ENCODE measurements around the gene RABGEF1. TPM values are rescaled to one million over a fixed set of nuclear protein-coding genes. Genes with fewer than 3 reads are reported as not detected.
"Not testable (repeated sequence)": the region's sequence is repeated elsewhere in the genome, so short reads cannot be mapped to it uniquely, and the experiment has no call there.

Gene RABGEF1
- total and polyA plus RNA-seq, 5 donors from 2014 or later = 16.6 to 30.4 (median 19.1) TPM

- Histone ChIP-seq H3K4me3 (ENCODE audit: low read depth, low read length) (no peak overlapping the region), H3K4me1 (ENCODE audit: control insufficient read depth, insufficient read depth, low read length, poor library complexity, severe bottlenecking) (no peaks in the 10 kb centered on the region), H3K27ac (ENCODE audit: insufficient read depth, low read length, poor library complexity, severe bottlenecking) (no peak overlapping the region), H3K27me3 (ENCODE audit: control insufficient read depth, insufficient read depth, low read length) (no peaks in the 10 kb centered on the region), H3K36me3 (ENCODE audit: control insufficient read depth, insufficient read depth, low read length) (no peaks in the 10 kb centered on the region), H3K9me3 (ENCODE audit: control insufficient read depth in 2 of 2, low read length in 2 of 2) (no peaks in the 10 kb centered on the region)
- ATAC-seq (ENCODE audit: low read depth in 2 of 2) = no peak
- Mint-ChIP-seq H3K27me3 (no peaks in the 10 kb centered on the region), H3K9me3 (no peaks in the 10 kb centered on the region), H3K4me1 (peaks cover 0 to 7% (median 2%) of the 10 kb centered on the region in 4 donors), H3K4me3 (no peak overlapping the region), H3K27ac (no peak overlapping the region), H3K36me3 (peaks cover 5% of the 10 kb centered on the region)
- no peak for DNase-seq
Measured at GRCh38 chr7:66698652-66699205, 41.8 kb upstream of the RABGEF1 start.

GRCh38 chr7:66699998-66700397, 40.5 kb upstream of the RABGEF1 start:
- Mint-ChIP-seq H3K27ac (no peak overlapping the region), H3K9me3 (no peaks in the 10 kb centered on the region), H3K4me3 (no peak overlapping the region), H3K36me3 (no peaks in the 10 kb centered on the region), H3K27me3 (no peaks in the 10 kb centered on the region), H3K4me1 (peaks cover 0 to 4% (median 2%) of the 10 kb centered on the region in 4 donors)
- Histone ChIP-seq H3K27me3 (ENCODE audit: control insufficient read depth, insufficient read depth, low read length) (no peaks in the 10 kb centered on the region), H3K4me1 (ENCODE audit: control insufficient read depth, insufficient read depth, low read length, poor library complexity, severe bottlenecking) (no peaks in the 10 kb centered on the region), H3K9me3 (ENCODE audit: control insufficient read depth in 2 of 2, low read length in 2 of 2) (no peaks in the 10 kb centered on the region), H3K36me3 (ENCODE audit: control insufficient read depth, insufficient read depth, low read length) (no peaks in the 10 kb centered on the region), H3K4me3 (ENCODE audit: low read depth, low read length) (no peak overlapping the region), H3K27ac (ENCODE audit: insufficient read depth, low read length, poor library complexity, severe bottlenecking) (no peak overlapping the region)
- ATAC-seq (ENCODE audit: low read depth in 2 of 2) = no peak
- no peak for DNase-seq

GRCh38 chr7:66700633-66701131, 39.9 kb upstream of the RABGEF1 start:
- no peak for ATAC-seq (ENCODE audit: low read depth in 2 of 2)
- H3K27me3 ChIP-seq (ENCODE audit: control insufficient read depth, insufficient read depth, low read length) = no peaks in the 10 kb centered on the region
- H3K4me3 ChIP-seq (ENCODE audit: low read depth, low read length) = no peak overlapping the region
- Mint-ChIP-seq H3K4me3 (no peak overlapping the region), H3K36me3 (no peaks in the 10 kb centered on the region), H3K4me1 (peaks cover 0 to 4% (median under 1%) of the 10 kb centered on the region in 4 donors), H3K27ac (no peak overlapping the region), H3K27me3 (no peaks in the 10 kb centered on the region), H3K9me3 (no peaks in the 10 kb centered on the region)
- H3K27ac ChIP-seq (ENCODE audit: insufficient read depth, low read length, poor library complexity, severe bottlenecking) = no peak overlapping the region
- DNase-seq = no peak
- no peaks in the 10 kb centered on the region for H3K4me1 ChIP-seq (ENCODE audit: control insufficient read depth, insufficient read depth, low read length, poor library complexity, severe bottlenecking)
- no peaks in the 10 kb centered on the region for H3K9me3 ChIP-seq (ENCODE audit: control insufficient read depth in 2 of 2, low read length in 2 of 2)
- H3K36me3 ChIP-seq (ENCODE audit: control insufficient read depth, insufficient read depth, low read length) = no peaks in the 10 kb centered on the region

DNA sequence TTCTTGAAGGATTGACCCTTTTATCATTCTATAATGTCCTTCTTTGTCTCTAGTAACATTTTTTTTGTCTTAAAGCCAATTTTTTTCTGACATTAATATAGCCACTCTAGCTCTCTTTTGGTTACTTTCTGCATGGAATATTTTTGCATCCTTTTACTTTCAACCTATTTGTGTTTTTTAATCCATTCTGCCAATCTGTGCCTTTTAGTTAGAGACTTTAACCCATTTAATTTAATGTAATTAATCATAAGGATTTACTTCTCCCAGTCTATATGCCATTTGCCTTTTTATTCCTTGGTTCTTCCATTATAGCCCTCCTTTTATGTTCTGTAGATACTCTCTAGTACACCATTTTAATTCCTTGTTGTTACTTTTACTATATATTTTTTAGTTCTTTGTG, 32.7 kb upstream of the RABGEF1 start:
- Mint-ChIP-seq H3K27ac (no peak overlapping the region), H3K4me1 (peaks cover 0 to 4% (median under 1%) of the 10 kb centered on the region in 4 donors), H3K9me3 (peaks cover 0 to 2% (median 0%) of the 10 kb centered on the region in 7 donors), H3K36me3 (peaks cover 16% of the 10 kb centered on the region), H3K27me3 (no peaks in the 10 kb centered on the region), H3K4me3 (no peak overlapping the region)
- Histone ChIP-seq H3K9me3 (ENCODE audit: control insufficient read depth in 2 of 2, low read length in 2 of 2) (no peaks in the 10 kb centered on the region), H3K36me3 (ENCODE audit: control insufficient read depth, insufficient read depth, low read length) (no peaks in the 10 kb centered on the region), H3K4me1 (ENCODE audit: control insufficient read depth, insufficient read depth, low read length, poor library complexity, severe bottlenecking) (no peaks in the 10 kb centered on the region), H3K27ac (ENCODE audit: insufficient read depth, low read length, poor library complexity, severe bottlenecking) (no peak overlapping the region), H3K4me3 (ENCODE audit: low read depth, low read length) (no peak overlapping the region), H3K27me3 (ENCODE audit: control insufficient read depth, insufficient read depth, low read length) (no peaks in the 10 kb centered on the region)
- ATAC-seq (ENCODE audit: low read depth in 2 of 2) = no peak
- no peak for DNase-seq

- not testable (repeated sequence) for H3K4me1 Mint-ChIP-seq; H3K27ac ChIP-seq (ENCODE audit: insufficient read depth, low read length, poor library complexity, severe bottlenecking); ATAC-seq (ENCODE audit: low read depth in 2 of 2); H3K36me3 ChIP-seq (ENCODE audit: control insufficient read depth, insufficient read depth, low read length); H3K4me1 ChIP-seq (ENCODE audit: control insufficient read depth, insufficient read depth, low read length, poor library complexity, severe bottlenecking); H3K4me3 ChIP-seq (ENCODE audit: low read depth, low read length); H3K9me3 ChIP-seq (ENCODE audit: control insufficient read depth in 2 of 2, low read length in 2 of 2); H3K4me3 Mint-ChIP-seq; H3K27me3 ChIP-seq (ENCODE audit: control insufficient read depth, insufficient read depth, low read length); H3K27ac Mint-ChIP-seq; DNase-seq; H3K27me3 Mint-ChIP-seq
- H3K9me3 Mint-ChIP-seq = peaks cover 0 to 12% (median 4%) of the 10 kb centered on the region in 7 donors
- H3K36me3 Mint-ChIP-seq = peaks cover 34% of the 10 kb centered on the region
Measured at GRCh38 chr7:66710752-66711151, 29.8 kb upstream of the RABGEF1 start.

- Mint-ChIP-seq H3K27ac (no peak overlapping the region), H3K4me1 (no peaks in the 10 kb centered on the region), H3K4me3 (no peak overlapping the region), H3K36me3 (peaks cover 27% of the 10 kb centered on the region), H3K9me3 (peaks cover 0 to 12% (median 2%) of the 10 kb centered on the region in 7 donors), H3K27me3 (no peaks in the 10 kb centered on the region)
- Histone ChIP-seq H3K4me3 (ENCODE audit: low read depth, low read length) (no peak overlapping the region), H3K36me3 (ENCODE audit: control insufficient read depth, insufficient read depth, low read length) (peaks cover 7% of the 10 kb centered on the region), H3K9me3 (ENCODE audit: control insufficient read depth in 2 of 2, low read length in 2 of 2) (peaks cover 7 to 8% of the 10 kb centered on the region in 2 experiments), H3K4me1 (ENCODE audit: control insufficient read depth, insufficient read depth, low read length, poor library complexity, severe bottlenecking) (no peaks in the 10 kb centered on the region), H3K27me3 (ENCODE audit: control insufficient read depth, insufficient read depth, low read length) (no peaks in the 10 kb centered on the region), H3K27ac (ENCODE audit: insufficient read depth, low read length, poor library complexity, severe bottlenecking) (no peak overlapping the region)
- no peak for ATAC-seq (ENCODE audit: low read depth in 2 of 2)
- no peak for DNase-seq
Measured at GRCh38 chr7:66713687-66714086, 26.8 kb upstream of the RABGEF1 start.

DNA sequence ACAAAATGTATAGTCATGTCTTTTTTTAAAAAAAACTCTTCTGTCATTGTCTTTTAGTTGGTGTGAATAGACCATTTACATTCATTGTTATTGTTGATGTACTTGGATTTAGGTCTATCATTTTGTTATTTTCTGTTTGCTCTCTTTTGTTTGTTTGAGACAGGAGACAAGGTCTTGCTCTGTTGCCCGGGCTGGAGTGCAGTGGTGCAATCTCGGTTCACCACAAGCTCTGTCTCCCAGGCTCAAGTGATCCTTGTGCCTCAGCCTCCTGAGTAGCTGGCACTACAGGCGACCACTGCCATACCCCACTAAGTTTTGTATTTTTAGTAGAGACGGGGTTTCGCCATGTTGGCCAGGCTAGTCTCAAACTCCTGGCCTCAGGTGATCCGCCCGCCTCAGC, 23.9 kb upstream of the RABGEF1 start:
- Mint-ChIP-seq H3K9me3 (peaks cover 0 to 12% (median 2%) of the 10 kb centered on the region in 7 donors), H3K36me3 (peaks cover 23% of the 10 kb centered on the region)
- H3K4me3 ChIP-seq (ENCODE audit: low read depth, low read length); DNase-seq; H3K27me3 ChIP-seq (ENCODE audit: control insufficient read depth, insufficient read depth, low read length); H3K36me3 ChIP-seq (ENCODE audit: control insufficient read depth, insufficient read depth, low read length); H3K4me3 Mint-ChIP-seq; H3K27ac Mint-ChIP-seq; H3K27me3 Mint-ChIP-seq; H3K27ac ChIP-seq (ENCODE audit: insufficient read depth, low read length, poor library complexity, severe bottlenecking); H3K9me3 ChIP-seq (ENCODE audit: control insufficient read depth in 2 of 2, low read length in 2 of 2); H3K4me1 ChIP-seq (ENCODE audit: control insufficient read depth, insufficient read depth, low read length, poor library complexity, severe bottlenecking); ATAC-seq (ENCODE audit: low read depth in 2 of 2); H3K4me1 Mint-ChIP-seq: not testable (repeated sequence)

GRCh38 chr7:66720561-66720960, 20.0 kb upstream of the RABGEF1 start:
- H3K4me1 Mint-ChIP-seq = no peaks in the 10 kb centered on the region
- H3K4me3 ChIP-seq (ENCODE audit: low read depth, low read length) = no peak overlapping the region
- no peaks in the 10 kb centered on the region for H3K4me1 ChIP-seq (ENCODE audit: control insufficient read depth, insufficient read depth, low read length, poor library complexity, severe bottlenecking)
- no peak overlapping the region for H3K27ac ChIP-seq (ENCODE audit: insufficient read depth, low read length, poor library complexity, severe bottlenecking)
- H3K9me3 Mint-ChIP-seq = peaks cover 0 to 13% (median 4%) of the 10 kb centered on the region in 7 donors
- H3K36me3 ChIP-seq (ENCODE audit: control insufficient read depth, insufficient read depth, low read length) = no peaks in the 10 kb centered on the region
- ATAC-seq (ENCODE audit: low read depth in 2 of 2) (no peak), DNase-seq (no peak)
- H3K27me3 Mint-ChIP-seq = no peaks in the 10 kb centered on the region
- H3K9me3 ChIP-seq (ENCODE audit: control insufficient read depth in 2 of 2, low read length in 2 of 2) = peaks cover 0 to 10% of the 10 kb centered on the region in 2 experiments
- H3K36me3 Mint-ChIP-seq = peaks cover 28% of the 10 kb centered on the region
- H3K4me3 Mint-ChIP-seq = no peak overlapping the region
- H3K27me3 ChIP-seq (ENCODE audit: control insufficient read depth, insufficient read depth, low read length) = no peaks in the 10 kb centered on the region
- H3K27ac Mint-ChIP-seq = no peak overlapping the region
